Measurements from ENCODE around the gene SMARCD2. TPM values are rescaled to one million over a fixed set of nuclear protein-coding genes. Genes with fewer than 3 reads are reported as not detected.

The SMARCD2 gene
- total and polyA plus RNA-seq, 4 experiments from 2014 or later, result 80.4 to 125 (median 114) TPM

- no peak for DNase-seq
- intact Hi-C loops (cut with micrococcal nuclease), result no loop called here
- Histone ChIP-seq H3K36me3 (ENCODE audit: insufficient read depth, low read length) (peaks cover 93% of the 10 kb centered on the region), H3K9me3 (ENCODE audit: control insufficient read depth in 1 of 2, low read length in 2 of 2) (no peaks in the 10 kb centered on the region), H3K4me1 (ENCODE audit: insufficient read depth, low read length) (peaks cover 9% of the 10 kb centered on the region), H3K27me3 (ENCODE audit: insufficient read depth, low read length) (no peaks in the 10 kb centered on the region), H3K4me3 (ENCODE audit: low read length in 2 of 2) (no peak overlapping the region), H3K27ac (ENCODE audit: low read depth, low read length) (no peak overlapping the region)
- peaks cover 9 to 15% (median 12%) of the 10 kb centered on the region in 4 donors for H3K4me1 Mint-ChIP-seq
- ChIA-PET CTCF (ENCODE audit: partially characterized antibody) (interaction anchor here (0.8 to 1.9 kb wide), 3 partner anchors 10 to 31 kb away, joined by 3 to 7 read pairs (median 5); no protein-coding TSS in a partner anchor), POLR2A (ENCODE audit: partially characterized antibody) (interaction anchor here (0.7 to 1.9 kb wide), 6 partner anchors 9 to 123 kb away, joined by 3 to 5 read pairs (median 4); partner anchors contain the start of genes CCDC47, DDX42 and PSMC5)
- H3K36me3 Mint-ChIP-seq, result peaks cover 53 to 94% of the 10 kb centered on the region in 2 donors
- no peaks in the 10 kb centered on the region for H3K9me3 Mint-ChIP-seq
- H3K4me3 Mint-ChIP-seq, result peak overlapping the region in 2 of 8 donors; percentile 15 to 50
- no peaks in the 10 kb centered on the region for H3K27me3 Mint-ChIP-seq
- H3K27ac Mint-ChIP-seq, result peak overlapping the region in 4 of 7 donors; percentile 15 to 88 (median 62)
These were observed 24.6 kb downstream of the SMARCD2 start for GRCh38 chr17:63817736-63818385.

GRCh38 chr17:63816669-63817068, 25.8 kb downstream of the SMARCD2 start:
- Mint-ChIP-seq H3K4me1 (peaks cover 5 to 9% (median 6%) of the 10 kb centered on the region in 4 donors), H3K9me3 (no peaks in the 10 kb centered on the region), H3K27ac (peak overlapping the region in 1 of 7 donors; percentile 10), H3K36me3 (peaks cover 54 to 93% of the 10 kb centered on the region in 2 donors), H3K27me3 (no peaks in the 10 kb centered on the region), H3K4me3 (no peak overlapping the region)
- peaks cover 9% of the 10 kb centered on the region for H3K4me1 ChIP-seq (ENCODE audit: insufficient read depth, low read length)
- H3K9me3 ChIP-seq (ENCODE audit: control insufficient read depth in 1 of 2, low read length in 2 of 2), result no peaks in the 10 kb centered on the region
- no peaks in the 10 kb centered on the region for H3K27me3 ChIP-seq (ENCODE audit: insufficient read depth, low read length)
- no peak for DNase-seq
- ChIA-PET POLR2A (ENCODE audit: partially characterized antibody) (no interaction called here), CTCF (ENCODE audit: partially characterized antibody) (interaction anchor here (1.1 kb wide), 1 partner anchor 10 kb away, joined by 3 read pairs; no protein-coding TSS in a partner anchor)
- peaks cover 91% of the 10 kb centered on the region for H3K36me3 ChIP-seq (ENCODE audit: insufficient read depth, low read length)
- no peak overlapping the region for H3K4me3 ChIP-seq (ENCODE audit: low read length in 2 of 2)
- no peak overlapping the region for H3K27ac ChIP-seq (ENCODE audit: low read depth, low read length)
- intact Hi-C loops (cut with micrococcal nuclease), result no loop called here

GRCh38 chr17:63816123-63816522, 26.4 kb downstream of the SMARCD2 start:
- Mint-ChIP-seq H3K27me3 (no peaks in the 10 kb centered on the region), H3K36me3 (peaks cover 55 to 93% of the 10 kb centered on the region in 2 donors), H3K27ac (peak overlapping the region in 3 of 7 donors; percentile 32 to 46 (median 35)), H3K4me1 (peaks cover 4 to 9% (median 5%) of the 10 kb centered on the region in 4 donors), H3K4me3 (no peak overlapping the region), H3K9me3 (no peaks in the 10 kb centered on the region)
- H3K4me3 ChIP-seq (ENCODE audit: low read length in 2 of 2), result no peak overlapping the region
- no peak for DNase-seq
- H3K4me1 ChIP-seq (ENCODE audit: insufficient read depth, low read length), result peaks cover 9% of the 10 kb centered on the region
- H3K27ac ChIP-seq (ENCODE audit: low read depth, low read length), result no peak overlapping the region
- ChIA-PET POLR2A (ENCODE audit: partially characterized antibody) (no interaction called here), CTCF (ENCODE audit: partially characterized antibody) (interaction anchor here (1.1 kb wide), 1 partner anchor 10 kb away, joined by 3 read pairs; no protein-coding TSS in a partner anchor)
- no peaks in the 10 kb centered on the region for H3K9me3 ChIP-seq (ENCODE audit: control insufficient read depth in 1 of 2, low read length in 2 of 2)
- no peaks in the 10 kb centered on the region for H3K27me3 ChIP-seq (ENCODE audit: insufficient read depth, low read length)
- intact Hi-C loops (cut with micrococcal nuclease), result no loop called here
- peaks cover 91% of the 10 kb centered on the region for H3K36me3 ChIP-seq (ENCODE audit: insufficient read depth, low read length)

- Histone ChIP-seq H3K9me3 (ENCODE audit: control insufficient read depth in 1 of 2, low read length in 2 of 2) (no peaks in the 10 kb centered on the region), H3K36me3 (ENCODE audit: insufficient read depth, low read length) (peaks cover 85% of the 10 kb centered on the region), H3K27me3 (ENCODE audit: insufficient read depth, low read length) (no peaks in the 10 kb centered on the region), H3K4me1 (ENCODE audit: insufficient read depth, low read length) (no peaks in the 10 kb centered on the region), H3K4me3 (ENCODE audit: low read length in 2 of 2) (no peak overlapping the region), H3K27ac (ENCODE audit: low read depth, low read length) (no peak overlapping the region)
- H3K27ac Mint-ChIP-seq, result peak overlapping the region in 4 of 7 donors; percentile 15 to 71 (median 53)
- H3K27me3 Mint-ChIP-seq, result no peaks in the 10 kb centered on the region
- H3K36me3 Mint-ChIP-seq, result peaks cover 66 to 87% of the 10 kb centered on the region in 2 donors
- ChIA-PET POLR2A (ENCODE audit: partially characterized antibody) (interaction anchor here (1.2 to 1.8 kb wide), 2 partner anchors 11 to 35 kb away, joined by 3 to 5 read pairs; partner anchors contain the start of gene DDX42), CTCF (ENCODE audit: partially characterized antibody) (interaction anchor here (0.7 to 1.7 kb wide), 5 partner anchors 19 to 383 kb away, joined by 3 to 4 read pairs (median 4); no protein-coding TSS in a partner anchor)
- no peaks in the 10 kb centered on the region for H3K9me3 Mint-ChIP-seq
- H3K4me3 Mint-ChIP-seq, result no peak overlapping the region
- peaks cover 0 to 1% (median 0%) of the 10 kb centered on the region in 4 donors for H3K4me1 Mint-ChIP-seq
- DNase-seq, result no peak
- intact Hi-C loops (cut with micrococcal nuclease), result no loop called here
These were observed 32.5 kb downstream of the SMARCD2 start for GRCh38 chr17:63809970-63810369.

GRCh38 chr17:63805591-63805990, 36.9 kb downstream of the SMARCD2 start:
- no peaks in the 10 kb centered on the region for H3K4me1 ChIP-seq (ENCODE audit: insufficient read depth, low read length)
- H3K27ac Mint-ChIP-seq, result peak overlapping the region in 2 of 7 donors; percentile 48 to 65
- ChIA-PET POLR2A (ENCODE audit: partially characterized antibody) (interaction anchor here (1.4 kb wide), 1 partner anchor 13 kb away, joined by 4 read pairs; no protein-coding TSS in a partner anchor), CTCF (ENCODE audit: partially characterized antibody) (no interaction called here)
- DNase-seq, result no peak
- no peaks in the 10 kb centered on the region for H3K27me3 ChIP-seq (ENCODE audit: insufficient read depth, low read length)
- H3K36me3 Mint-ChIP-seq, result peaks cover 56 to 74% of the 10 kb centered on the region in 2 donors
- H3K4me3 ChIP-seq (ENCODE audit: low read length in 2 of 2), result no peak overlapping the region
- H3K4me1 Mint-ChIP-seq, result peaks cover 0 to 3% (median 0%) of the 10 kb centered on the region in 4 donors
- H3K4me3 Mint-ChIP-seq, result no peak overlapping the region
- H3K9me3 Mint-ChIP-seq, result no peaks in the 10 kb centered on the region
- H3K36me3 ChIP-seq (ENCODE audit: insufficient read depth, low read length), result peaks cover 70% of the 10 kb centered on the region
- intact Hi-C loops (cut with micrococcal nuclease), result no loop called here
- no peaks in the 10 kb centered on the region for H3K27me3 Mint-ChIP-seq
- no peak overlapping the region for H3K27ac ChIP-seq (ENCODE audit: low read depth, low read length)
- H3K9me3 ChIP-seq (ENCODE audit: control insufficient read depth in 1 of 2, low read length in 2 of 2), result no peaks in the 10 kb centered on the region

GRCh38 chr17:63804328-63804727, 38.2 kb downstream of the SMARCD2 start:
- H3K36me3 ChIP-seq (ENCODE audit: insufficient read depth, low read length), result peaks cover 70% of the 10 kb centered on the region
- H3K4me3 ChIP-seq (ENCODE audit: low read length in 2 of 2), result no peak overlapping the region
- Mint-ChIP-seq H3K4me1 (peaks cover 0 to 4% (median 0%) of the 10 kb centered on the region in 4 donors), H3K36me3 (peaks cover 56 to 75% of the 10 kb centered on the region in 2 donors), H3K27ac (peak overlapping the region in 4 of 7 donors; percentile 10 to 87 (median 42)), H3K27me3 (no peaks in the 10 kb centered on the region), H3K9me3 (no peaks in the 10 kb centered on the region), H3K4me3 (no peak overlapping the region)
- H3K9me3 ChIP-seq (ENCODE audit: control insufficient read depth in 1 of 2, low read length in 2 of 2), result no peaks in the 10 kb centered on the region
- CTCF ChIA-PET (ENCODE audit: partially characterized antibody), result interaction anchor here (1.5 kb wide), 2 partner anchors 31 kb away, joined by 5 to 6 read pairs; partner anchors contain the start of genes CCDC47 and DDX42
- H3K27me3 ChIP-seq (ENCODE audit: insufficient read depth, low read length), result no peaks in the 10 kb centered on the region
- no peak for DNase-seq
- H3K27ac ChIP-seq (ENCODE audit: low read depth, low read length), result no peak overlapping the region
- no peaks in the 10 kb centered on the region for H3K4me1 ChIP-seq (ENCODE audit: insufficient read depth, low read length)
- POLR2A ChIA-PET (ENCODE audit: partially characterized antibody), result interaction anchor here (1.2 to 1.7 kb wide), 4 partner anchors 14 to 182 kb away, joined by 3 to 6 read pairs (median 5); partner anchors contain the start of genes CCDC47, DDX42 and MAP3K3
- intact Hi-C loops (cut with micrococcal nuclease), result no loop called here

GRCh38 chr17:63800783-63801182, 41.7 kb downstream of the SMARCD2 start:
- ChIA-PET CTCF (ENCODE audit: partially characterized antibody) (interaction anchor here (0.6 kb wide), 1 partner anchor 106 kb away, joined by 4 read pairs; no protein-coding TSS in a partner anchor), POLR2A (ENCODE audit: partially characterized antibody) (interaction anchor here (1.1 to 2.8 kb wide), 2 partner anchors 41 to 104 kb away, joined by 3 to 12 read pairs; no protein-coding TSS in a partner anchor)
- Mint-ChIP-seq H3K4me3 (no peak overlapping the region), H3K27me3 (no peaks in the 10 kb centered on the region), H3K36me3 (peaks cover 46 to 78% of the 10 kb centered on the region in 2 donors), H3K4me1 (peaks cover 0 to 6% (median 0%) of the 10 kb centered on the region in 4 donors), H3K9me3 (no peaks in the 10 kb centered on the region), H3K27ac (peak overlapping the region in 1 of 7 donors; percentile 32)
- peaks cover 68% of the 10 kb centered on the region for H3K36me3 ChIP-seq (ENCODE audit: insufficient read depth, low read length)
- no peak overlapping the region for H3K27ac ChIP-seq (ENCODE audit: low read depth, low read length)
- DNase-seq, result no peak
- H3K4me3 ChIP-seq (ENCODE audit: low read length in 2 of 2), result no peak overlapping the region
- H3K4me1 ChIP-seq (ENCODE audit: insufficient read depth, low read length), result no peaks in the 10 kb centered on the region
- H3K9me3 ChIP-seq (ENCODE audit: control insufficient read depth in 1 of 2, low read length in 2 of 2), result no peaks in the 10 kb centered on the region
- intact Hi-C loops (cut with micrococcal nuclease), result no loop called here
- H3K27me3 ChIP-seq (ENCODE audit: insufficient read depth, low read length), result no peaks in the 10 kb centered on the region

Measured in CD4-positive, alpha-beta memory T cell (primary cell).